ENCODE measurements around the gene LMAN1L. TPM values are rescaled to one million over a fixed set of nuclear protein-coding genes. Genes with fewer than 3 reads are reported as not detected.
A peak's percentile ranks its signal among the peaks of the same experiment; 100 is the strongest.

The LMAN1L gene
- total RNA-seq, 1 experiment from 2014 or later: not detected

DNA sequence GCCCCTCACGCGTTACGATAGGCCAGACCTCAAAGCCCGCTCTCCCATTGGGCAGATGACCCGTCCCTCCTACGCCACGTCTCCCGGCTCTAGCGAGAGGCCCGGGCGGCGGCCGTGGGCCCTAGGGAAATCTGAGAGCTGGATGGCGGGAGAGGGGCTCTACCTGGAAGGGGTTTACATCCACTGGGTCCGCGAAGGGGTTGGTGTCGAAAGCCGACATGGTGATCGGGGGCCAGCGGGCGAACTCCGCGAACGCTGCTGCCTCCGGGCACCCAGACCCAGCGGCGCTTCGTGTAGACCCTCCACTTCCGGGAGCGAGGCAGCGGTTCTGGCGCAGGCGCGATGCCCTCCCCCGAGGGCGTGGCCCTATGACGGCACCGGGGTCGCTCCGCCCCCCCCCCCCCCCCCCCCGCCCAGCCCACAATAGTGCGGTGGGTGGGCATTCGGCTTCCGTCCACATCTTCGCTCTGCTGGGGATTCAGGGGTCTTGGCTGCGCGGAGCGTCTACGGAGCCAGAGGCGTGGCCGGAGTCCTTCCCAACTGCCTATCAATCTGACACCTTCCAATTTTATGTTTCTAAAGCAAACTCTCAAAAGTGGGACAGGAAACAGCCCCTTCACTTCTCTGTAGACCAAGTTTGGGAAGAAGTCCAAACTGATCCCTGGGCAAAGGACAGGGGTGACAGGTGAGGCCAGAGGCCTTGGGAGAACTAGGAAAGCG, 60.6 kb downstream of the LMAN1L start, which contains the start of gene SCAMP2 (continued):
- TF ChIP-seq E2F5 (CRISPR knock-in tag; IDR thresholded peaks at IDR 0.05) (no peak), FOXP1 (CRISPR knock-in tag; IDR thresholded peaks at IDR 0.05; ENCODE audit: borderline replicate concordance) (0 out of 2 replicates have a peak, but pooled peaks have one; percentile 31), E2F4 (CRISPR knock-in tag; IDR thresholded peaks at IDR 0.05; ENCODE audit: borderline replicate concordance, low read depth) (no peak), SMAD4 (CRISPR knock-in tag; IDR thresholded peaks at IDR 0.05) (no peak), NR3C1 (CRISPR knock-in tag; conservative IDR thresholded peaks at IDR 0.05; ENCODE audit: low read depth) (no peak), TEAD1 (CRISPR knock-in tag; IDR thresholded peaks at IDR 0.05) (peak; percentile 45; the same call in 1 of the 2 replicates), ZNF219 (CRISPR knock-in tag; IDR thresholded peaks at IDR 0.05; ENCODE audit: borderline replicate concordance) (no peak), ETV6 (CRISPR knock-in tag; IDR thresholded peaks at IDR 0.05) (no peak), SP1 (CRISPR knock-in tag; conservative IDR thresholded peaks at IDR 0.05) (peak; percentile 77), KAT7 (CRISPR knock-in tag; IDR thresholded peaks at IDR 0.05; ENCODE audit: borderline replicate concordance) (no peak), HMGA2 (CRISPR knock-in tag; IDR thresholded peaks at IDR 0.05) (no peak), NFE2L1 (CRISPR knock-in tag; IDR thresholded peaks at IDR 0.05) (no peak), JUN (CRISPR knock-in tag; IDR thresholded peaks at IDR 0.05) (no peak), CTCF (IDR thresholded peaks at IDR 0.05) (no peak), ZNF121 (CRISPR knock-in tag; IDR thresholded peaks at IDR 0.05) (no peak), JAZF1 (CRISPR knock-in tag; IDR thresholded peaks at IDR 0.05) (no peak), CREM (CRISPR knock-in tag; IDR thresholded peaks at IDR 0.05) (0 out of 2 replicates have a peak, but pooled peaks have one; percentile 18), ZSCAN18 (CRISPR knock-in tag; IDR thresholded peaks at IDR 0.05) (no peak), NR2C2 (CRISPR knock-in tag; IDR thresholded peaks at IDR 0.05) (no peak), ZNF138 (CRISPR knock-in tag; conservative IDR thresholded peaks at IDR 0.05) (no peak), ZBTB43 (CRISPR knock-in tag; IDR thresholded peaks at IDR 0.05) (no peak), GABPB1 (CRISPR knock-in tag; IDR thresholded peaks at IDR 0.05) (peak; percentile 44), MLX (CRISPR knock-in tag; IDR thresholded peaks at IDR 0.05) (no peak)
- TF ChIP-seq, protein P1, sequence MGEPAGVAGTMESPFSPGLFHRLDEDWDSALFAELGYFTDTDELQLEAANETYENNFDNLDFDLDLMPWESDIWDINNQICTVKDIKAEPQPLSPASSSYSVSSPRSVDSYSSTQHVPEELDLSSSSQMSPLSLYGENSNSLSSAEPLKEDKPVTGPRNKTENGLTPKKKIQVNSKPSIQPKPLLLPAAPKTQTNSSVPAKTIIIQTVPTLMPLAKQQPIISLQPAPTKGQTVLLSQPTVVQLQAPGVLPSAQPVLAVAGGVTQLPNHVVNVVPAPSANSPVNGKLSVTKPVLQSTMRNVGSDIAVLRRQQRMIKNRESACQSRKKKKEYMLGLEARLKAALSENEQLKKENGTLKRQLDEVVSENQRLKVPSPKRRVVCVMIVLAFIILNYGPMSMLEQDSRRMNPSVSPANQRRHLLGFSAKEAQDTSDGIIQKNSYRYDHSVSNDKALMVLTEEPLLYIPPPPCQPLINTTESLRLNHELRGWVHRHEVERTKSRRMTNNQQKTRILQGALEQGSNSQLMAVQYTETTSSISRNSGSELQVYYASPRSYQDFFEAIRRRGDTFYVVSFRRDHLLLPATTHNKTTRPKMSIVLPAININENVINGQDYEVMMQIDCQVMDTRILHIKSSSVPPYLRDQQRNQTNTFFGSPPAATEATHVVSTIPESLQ (CRISPR knock-in tag; IDR thresholded peaks at IDR 0.05): no peak
- TF ChIP-seq, protein P2, sequence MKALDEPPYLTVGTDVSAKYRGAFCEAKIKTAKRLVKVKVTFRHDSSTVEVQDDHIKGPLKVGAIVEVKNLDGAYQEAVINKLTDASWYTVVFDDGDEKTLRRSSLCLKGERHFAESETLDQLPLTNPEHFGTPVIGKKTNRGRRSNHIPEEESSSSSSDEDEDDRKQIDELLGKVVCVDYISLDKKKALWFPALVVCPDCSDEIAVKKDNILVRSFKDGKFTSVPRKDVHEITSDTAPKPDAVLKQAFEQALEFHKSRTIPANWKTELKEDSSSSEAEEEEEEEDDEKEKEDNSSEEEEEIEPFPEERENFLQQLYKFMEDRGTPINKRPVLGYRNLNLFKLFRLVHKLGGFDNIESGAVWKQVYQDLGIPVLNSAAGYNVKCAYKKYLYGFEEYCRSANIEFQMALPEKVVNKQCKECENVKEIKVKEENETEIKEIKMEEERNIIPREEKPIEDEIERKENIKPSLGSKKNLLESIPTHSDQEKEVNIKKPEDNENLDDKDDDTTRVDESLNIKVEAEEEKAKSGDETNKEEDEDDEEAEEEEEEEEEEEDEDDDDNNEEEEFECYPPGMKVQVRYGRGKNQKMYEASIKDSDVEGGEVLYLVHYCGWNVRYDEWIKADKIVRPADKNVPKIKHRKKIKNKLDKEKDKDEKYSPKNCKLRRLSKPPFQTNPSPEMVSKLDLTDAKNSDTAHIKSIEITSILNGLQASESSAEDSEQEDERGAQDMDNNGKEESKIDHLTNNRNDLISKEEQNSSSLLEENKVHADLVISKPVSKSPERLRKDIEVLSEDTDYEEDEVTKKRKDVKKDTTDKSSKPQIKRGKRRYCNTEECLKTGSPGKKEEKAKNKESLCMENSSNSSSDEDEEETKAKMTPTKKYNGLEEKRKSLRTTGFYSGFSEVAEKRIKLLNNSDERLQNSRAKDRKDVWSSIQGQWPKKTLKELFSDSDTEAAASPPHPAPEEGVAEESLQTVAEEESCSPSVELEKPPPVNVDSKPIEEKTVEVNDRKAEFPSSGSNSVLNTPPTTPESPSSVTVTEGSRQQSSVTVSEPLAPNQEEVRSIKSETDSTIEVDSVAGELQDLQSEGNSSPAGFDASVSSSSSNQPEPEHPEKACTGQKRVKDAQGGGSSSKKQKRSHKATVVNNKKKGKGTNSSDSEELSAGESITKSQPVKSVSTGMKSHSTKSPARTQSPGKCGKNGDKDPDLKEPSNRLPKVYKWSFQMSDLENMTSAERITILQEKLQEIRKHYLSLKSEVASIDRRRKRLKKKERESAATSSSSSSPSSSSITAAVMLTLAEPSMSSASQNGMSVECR (CRISPR knock-in tag; IDR thresholded peaks at IDR 0.05; ENCODE audit: borderline replicate concordance): 0 out of 2 replicates have a peak, but pooled peaks have one; percentile 49
